GM12875 (cell line): Measurements from ENCODE around the gene TFPT.

Experiments
- H3K4me3 ChIP-seq: one replicate; pipeline ENCODE4 v1.5.1; 2011; ENCODE audit warnings: low read depth, low read length, control low read depth
- CTCF ChIP-seq: IDR thresholded peaks from 2 replicates; pipeline ENCODE4 v1.5.1; 2011; ENCODE audit warnings: low read depth, mild to moderate bottlenecking, control low read depth, inconsistent platforms, low read length, moderate library complexity, borderline replicate concordance; ENCODE audit not compliant: insufficient read depth

Gene TFPT

GRCh38 chr19:54128796-54129616, 13.5 kb upstream of the TFPT start:
- no peak for TF ChIP-seq CTCF
- H3K4me3 ChIP-seq: no peak overlapping the region

- H3K4me3 ChIP-seq: no peak overlapping the region
- no peak for TF ChIP-seq CTCF
Measured at GRCh38 chr19:54128441-54128725, 12.9 kb upstream of the TFPT start.

- TF ChIP-seq CTCF: no peak
- no peak overlapping the region for H3K4me3 ChIP-seq
Measured at GRCh38 chr19:54127688-54128440, 12.4 kb upstream of the TFPT start.

- TF ChIP-seq CTCF: no peak
- no peak overlapping the region for H3K4me3 ChIP-seq
Measured at GRCh38 chr19:54125713-54126112, 10.3 kb upstream of the TFPT start.

GRCh38 chr19:54124393-54124792, 8.9 kb upstream of the TFPT start:
- TF ChIP-seq CTCF: no peak

GRCh38 chr19:54123682-54124081, 8.2 kb upstream of the TFPT start:
- TF ChIP-seq CTCF: no peak
- no peak overlapping the region for H3K4me3 ChIP-seq

More at GRCh38 chr19:54124393-54124792, 8.9 kb upstream of the TFPT start:
- no peak overlapping the region for H3K4me3 ChIP-seq

- no peak for TF ChIP-seq CTCF
- no peak overlapping the region for H3K4me3 ChIP-seq
Measured at GRCh38 chr19:54121259-54121658, 5.8 kb upstream of the TFPT start.
